HG03039 (cell line): Measurements from ENCODE around the gene PRSS12.
"Not testable (repeated sequence)": the region's sequence is repeated elsewhere in the genome, so short reads cannot be mapped to it uniquely, and the experiment has no call there.

Source experiments
- ATAC-seq: cut with Tn5 transposase; IDR thresholded peaks from one replicate; pipeline ENCODE4 v1.9.1; 2021; ENCODE audit warnings: mild to moderate bottlenecking, moderate library complexity; ENCODE audit not compliant: unreplicated experiment

PRSS12 gene

GRCh38 chr4:118280501-118281218 lies 72.1 kb downstream of the PRSS12 start:
- ATAC-seq: peak; percentile 19

GRCh38 chr4:118279920-118280432 lies 72.8 kb downstream of the PRSS12 start:
- no peak for ATAC-seq

- no peak for ATAC-seq
These were observed 73.5 kb downstream of the PRSS12 start for GRCh38 chr4:118279328-118279727.

GRCh38 chr4:118278473-118279274 lies 74.1 kb downstream of the PRSS12 start:
- peak; percentile 80 for ATAC-seq

- no peak for ATAC-seq
These were observed 75.6 kb downstream of the PRSS12 start for GRCh38 chr4:118277243-118277642.

- no peak for ATAC-seq
These were observed 76.2 kb downstream of the PRSS12 start for GRCh38 chr4:118276580-118276979.

- ATAC-seq: no peak
These were observed 79.2 kb downstream of the PRSS12 start for GRCh38 chr4:118273642-118274041.

GRCh38 chr4:118271788-118272187 lies 81.0 kb downstream of the PRSS12 start:
- ATAC-seq: no peak

GRCh38 chr4:118270492-118270891 lies 82.3 kb downstream of the PRSS12 start:
- ATAC-seq: no peak

- ATAC-seq: no peak
These were observed 84.0 kb downstream of the PRSS12 start for GRCh38 chr4:118268780-118269179.

- ATAC-seq: not testable (repeated sequence)
These were observed 86.7 kb downstream of the PRSS12 start for GRCh38 chr4:118266145-118266496.

GRCh38 chr4:118265312-118266144 lies 87.3 kb downstream of the PRSS12 start:
- no peak for ATAC-seq

- ATAC-seq: no peak
These were observed 88.7 kb downstream of the PRSS12 start for GRCh38 chr4:118264096-118264495.

GRCh38 chr4:118260309-118260708 lies 92.5 kb downstream of the PRSS12 start:
- ATAC-seq: no peak

- ATAC-seq: no peak
These were observed 93.7 kb downstream of the PRSS12 start for GRCh38 chr4:118259111-118259510.

GRCh38 chr4:118254368-118254767 lies 98.4 kb downstream of the PRSS12 start:
- no peak for ATAC-seq

GRCh38 chr4:118249890-118250289 lies 102.9 kb downstream of the PRSS12 start:
- ATAC-seq: no peak

- ATAC-seq: no peak
These were observed 115.3 kb downstream of the PRSS12 start for GRCh38 chr4:118237531-118237930.

GRCh38 chr4:118235566-118236120 lies 117.2 kb downstream of the PRSS12 start:
- no peak for ATAC-seq
